Testis (tissue), 2 donors: Measurements from ENCODE around the gene ROBO1.

Source experiments
- POLR2A ChIP-seq: fragments of 450-650 bp; IDR thresholded peaks from one replicate; pipeline ENCODE4 v1.6.1; 2017; ENCODE audit warnings: antibody characterized with exemption, mild to moderate bottlenecking, moderate library complexity
- TF ChIP-seq, protein P1 (sequence below), 3 experiments: fragments of 450-650 bp in 2 of 3; fragments of 200-600 bp in 1 of 3; sonication (generic) in 1 of 3; IDR thresholded peaks; one replicate each; pipeline ENCODE4 v1.5.1; 2016 to 2019; ENCODE audit warnings: antibody characterized with exemption in 3 of 3, mild to moderate bottlenecking in 2 of 3, moderate library complexity in 1 of 3

GRCh38 chr3:79385211-79385610 is 382.6 kb downstream of the ROBO1 start:
- TF ChIP-seq, protein P1, sequence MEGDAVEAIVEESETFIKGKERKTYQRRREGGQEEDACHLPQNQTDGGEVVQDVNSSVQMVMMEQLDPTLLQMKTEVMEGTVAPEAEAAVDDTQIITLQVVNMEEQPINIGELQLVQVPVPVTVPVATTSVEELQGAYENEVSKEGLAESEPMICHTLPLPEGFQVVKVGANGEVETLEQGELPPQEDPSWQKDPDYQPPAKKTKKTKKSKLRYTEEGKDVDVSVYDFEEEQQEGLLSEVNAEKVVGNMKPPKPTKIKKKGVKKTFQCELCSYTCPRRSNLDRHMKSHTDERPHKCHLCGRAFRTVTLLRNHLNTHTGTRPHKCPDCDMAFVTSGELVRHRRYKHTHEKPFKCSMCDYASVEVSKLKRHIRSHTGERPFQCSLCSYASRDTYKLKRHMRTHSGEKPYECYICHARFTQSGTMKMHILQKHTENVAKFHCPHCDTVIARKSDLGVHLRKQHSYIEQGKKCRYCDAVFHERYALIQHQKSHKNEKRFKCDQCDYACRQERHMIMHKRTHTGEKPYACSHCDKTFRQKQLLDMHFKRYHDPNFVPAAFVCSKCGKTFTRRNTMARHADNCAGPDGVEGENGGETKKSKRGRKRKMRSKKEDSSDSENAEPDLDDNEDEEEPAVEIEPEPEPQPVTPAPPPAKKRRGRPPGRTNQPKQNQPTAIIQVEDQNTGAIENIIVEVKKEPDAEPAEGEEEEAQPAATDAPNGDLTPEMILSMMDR (IDR thresholded peaks at IDR 0.05) = no peak
- TF ChIP-seq POLR2A = no peak
